NOMO-1 treated with dmso at 0.1 percent for 144 hours (cell line): ENCODE measurements around the gene ARHGEF28.
A peak's percentile ranks its signal among the peaks of the same experiment; 100 is the strongest.

Experiments
- DNase-seq: peaks from one replicate; lab custom pipeline; 2025; ENCODE audit not compliant: unreplicated experiment; lab: John Stamatoyannopoulos, UW

The ARHGEF28 gene

DNA sequence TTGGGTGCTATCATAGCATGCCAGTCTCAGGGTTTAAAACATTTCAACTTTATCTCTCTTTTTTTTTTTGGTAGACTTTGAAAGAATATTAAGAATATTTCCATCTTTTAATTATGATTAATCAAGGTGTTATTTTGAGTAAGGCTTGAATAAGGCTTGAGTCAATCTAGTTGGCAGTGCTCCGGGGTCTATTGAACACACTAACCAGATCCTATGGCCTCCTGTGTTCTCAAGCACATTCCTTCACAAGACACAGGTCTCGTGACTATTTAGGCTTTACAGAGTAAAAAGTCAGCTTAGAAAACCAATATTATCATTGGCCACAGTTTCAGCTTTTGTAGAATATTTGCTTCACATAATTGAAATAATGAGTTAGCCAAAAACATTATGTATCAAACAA is 151.2 kb downstream of the ARHGEF28 start:
- no peak for DNase-seq

DNA sequence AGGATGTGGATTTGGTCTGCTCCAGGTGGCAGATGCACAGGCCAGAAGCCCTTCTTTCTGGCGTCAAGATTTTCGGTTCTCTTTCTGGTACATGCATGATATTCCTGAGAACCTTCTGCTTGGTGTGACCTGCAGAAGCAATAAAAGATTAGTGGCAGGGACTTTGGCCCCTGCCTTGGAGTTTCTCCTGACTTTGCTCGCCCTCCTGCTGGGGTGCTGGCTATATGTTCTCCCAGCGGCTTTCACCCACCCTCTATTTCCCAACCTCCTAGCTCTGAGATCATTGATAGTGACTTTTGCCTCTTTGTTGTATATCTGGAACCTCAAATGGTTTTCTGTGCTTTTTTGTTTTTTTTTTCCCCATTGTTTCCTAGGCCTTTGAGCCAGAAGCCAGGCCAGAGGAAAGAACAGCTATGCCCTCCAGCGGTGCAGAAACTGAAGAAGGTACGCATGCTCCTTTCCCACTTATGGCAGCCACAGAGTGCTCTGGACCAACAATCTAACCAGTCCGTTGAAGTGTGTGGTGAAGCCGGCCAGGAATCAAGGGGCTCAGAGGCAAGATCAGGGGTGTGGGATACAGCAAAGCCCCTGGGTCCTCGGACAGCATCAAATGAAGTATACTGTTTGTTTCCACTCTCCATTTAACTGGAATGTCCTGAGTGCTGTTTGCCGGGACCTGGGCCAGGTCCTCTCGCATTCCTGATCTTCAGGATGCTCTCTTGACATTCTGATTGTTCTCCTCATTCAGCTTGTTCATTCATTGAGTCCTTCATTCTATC is 154.5 kb downstream of the ARHGEF28 start:
- DNase-seq: no peak

DNA sequence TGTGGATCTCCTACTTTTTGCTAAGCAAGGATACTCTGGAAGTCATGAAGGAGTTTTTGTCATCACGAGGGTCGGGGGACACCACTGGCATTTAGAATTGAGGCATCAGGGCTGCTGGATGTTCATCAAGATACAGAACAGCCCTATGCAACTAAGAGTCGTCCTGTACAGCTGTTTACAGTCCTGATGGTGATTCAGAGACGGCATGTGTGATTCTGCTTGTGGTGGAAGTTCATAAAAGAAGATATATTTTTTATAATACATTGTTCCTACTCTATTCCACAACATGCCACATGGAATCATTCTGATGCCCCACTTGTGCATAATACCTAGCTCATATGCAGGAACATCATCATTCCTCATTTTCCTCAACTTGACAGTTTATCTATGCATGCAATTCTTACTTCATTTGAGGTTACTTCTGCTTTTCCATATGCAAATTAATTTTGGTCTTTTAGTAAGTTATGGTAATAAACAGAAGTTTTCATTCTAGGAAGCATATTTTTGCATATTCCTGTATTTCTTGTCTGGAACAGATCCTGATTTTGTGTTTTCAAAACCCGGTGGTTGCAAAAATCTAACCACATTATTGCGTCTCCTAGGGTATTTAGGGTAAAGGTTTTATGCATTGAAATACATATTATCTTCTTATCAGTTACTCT is 155.2 kb downstream of the ARHGEF28 start:
- no peak for DNase-seq

DNA sequence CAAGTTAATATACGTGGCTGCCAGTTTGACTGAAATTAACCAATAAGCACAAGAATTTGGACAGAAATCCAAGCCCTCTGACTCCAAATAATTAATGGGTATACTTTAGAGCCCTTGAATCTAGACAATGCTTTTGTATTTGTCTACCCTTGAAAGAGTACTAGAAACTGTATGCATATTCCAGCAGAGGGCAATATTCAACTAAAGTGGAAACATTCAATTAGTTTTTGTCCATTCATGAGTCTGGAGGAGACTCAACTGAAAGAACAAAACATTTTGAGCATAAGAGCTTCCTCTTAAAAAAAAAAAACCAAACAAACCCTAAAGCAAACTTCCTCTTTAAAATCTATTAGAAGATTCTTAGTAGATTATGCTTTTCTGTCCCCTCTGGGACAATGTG is 157.8 kb downstream of the ARHGEF28 start:
- DNase-seq: peak; percentile 23

DNA sequence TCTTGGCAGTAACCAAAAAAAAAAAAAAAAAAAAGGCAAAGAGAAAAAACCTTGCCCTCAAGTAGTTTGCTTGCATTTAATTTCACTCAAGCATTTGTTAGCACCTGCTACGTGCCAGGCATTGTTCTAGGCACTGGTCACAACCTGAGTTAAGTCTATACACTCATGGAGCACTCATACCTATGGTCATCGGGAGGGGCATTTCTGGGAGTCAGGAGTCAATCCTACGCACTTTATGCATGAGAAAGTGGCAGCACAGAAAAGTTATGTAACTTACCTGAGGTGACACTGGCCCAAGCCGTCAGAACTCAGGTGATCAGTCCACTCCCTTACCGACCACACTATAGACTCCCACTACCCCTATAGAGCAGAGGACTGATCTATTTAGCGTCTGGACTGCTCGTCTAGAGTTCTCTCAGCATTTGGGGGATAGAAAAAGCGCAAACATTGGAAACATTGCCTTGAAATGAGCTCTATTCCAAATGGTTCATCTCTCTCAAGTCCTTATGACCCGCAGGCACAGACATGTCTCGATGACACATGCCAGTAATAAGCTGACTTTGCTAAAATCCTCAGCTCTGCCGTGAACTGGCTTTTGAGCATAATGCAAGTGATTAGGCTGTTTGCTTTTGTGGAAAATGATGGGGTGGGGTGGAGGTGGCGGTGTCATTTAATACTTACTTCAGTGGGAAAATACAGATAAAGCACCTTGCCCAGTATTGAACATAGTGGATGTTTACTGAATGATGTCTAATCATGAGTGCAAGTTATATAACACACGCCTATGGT is 160.2 kb downstream of the ARHGEF28 start:
- DNase-seq: no peak

DNA sequence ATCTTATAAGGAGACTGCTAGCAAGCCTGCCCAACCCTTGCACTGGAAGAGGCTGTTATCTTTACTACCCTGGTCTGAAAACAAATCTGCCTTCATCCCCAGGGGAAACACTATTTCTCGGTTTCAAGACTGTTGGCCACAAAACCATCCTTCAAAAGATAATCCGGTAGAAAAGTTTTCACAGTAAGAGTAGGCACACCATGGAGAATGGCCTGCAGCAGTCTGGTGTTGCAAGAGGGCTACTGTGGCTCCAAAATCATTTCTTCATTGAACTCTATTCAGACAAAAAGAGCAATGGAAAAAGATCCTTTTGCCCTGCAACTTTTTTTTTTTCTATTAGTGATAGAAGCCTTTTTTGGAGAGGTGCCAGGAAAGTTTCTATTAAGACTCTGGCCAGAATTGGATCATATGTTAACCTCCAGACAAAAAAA is 163.9 kb downstream of the ARHGEF28 start:
- DNase-seq: no peak

DNA sequence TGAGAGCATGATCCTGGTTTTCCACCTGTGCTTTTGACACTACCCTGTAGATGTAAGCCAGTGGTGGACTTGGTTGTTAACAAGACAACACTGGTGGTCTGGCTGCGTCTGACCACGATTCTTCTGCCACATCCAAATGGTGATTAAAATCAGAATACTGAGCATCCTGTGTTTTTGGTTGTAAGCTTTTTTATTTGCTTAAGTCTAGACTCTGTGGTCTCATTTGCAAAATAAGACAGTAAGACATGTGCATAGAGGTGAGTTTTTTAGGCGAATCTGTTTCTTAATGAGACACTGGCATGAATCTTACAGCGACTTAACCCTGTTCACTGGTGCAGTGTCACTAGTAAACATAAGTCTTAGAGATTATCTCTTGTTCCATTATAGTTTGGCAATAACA is 165.4 kb downstream of the ARHGEF28 start:
- DNase-seq: no peak

DNA sequence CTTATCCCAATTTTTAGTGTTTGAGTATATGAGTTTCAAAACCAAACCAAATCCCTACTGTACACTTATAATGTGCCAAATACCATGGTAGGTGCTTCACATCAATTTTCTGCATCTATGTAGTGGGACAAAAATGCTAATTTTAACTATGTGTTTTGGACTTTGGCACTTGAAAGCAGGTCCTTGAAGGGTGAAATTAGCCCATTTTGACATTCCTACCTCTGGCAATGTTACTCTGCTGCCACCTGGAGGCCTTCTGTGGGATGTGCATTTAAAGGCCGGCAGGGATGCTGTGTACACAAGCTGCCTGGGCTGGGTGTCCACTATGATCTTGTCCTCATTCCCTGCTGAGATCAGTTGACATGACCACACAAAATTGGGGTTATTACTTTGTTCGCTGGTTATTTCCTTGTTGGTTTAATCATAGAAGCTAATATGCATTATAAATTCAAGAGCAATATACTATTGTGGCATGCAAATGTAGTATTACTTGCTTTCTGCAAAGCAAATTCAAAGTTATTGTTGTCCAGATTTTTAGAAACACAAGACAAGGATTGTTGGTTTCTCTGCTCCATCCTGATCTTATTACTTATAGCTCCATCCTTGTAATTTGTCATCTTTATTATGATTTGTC is 166.8 kb downstream of the ARHGEF28 start:
- DNase-seq: peak; percentile 29

DNA sequence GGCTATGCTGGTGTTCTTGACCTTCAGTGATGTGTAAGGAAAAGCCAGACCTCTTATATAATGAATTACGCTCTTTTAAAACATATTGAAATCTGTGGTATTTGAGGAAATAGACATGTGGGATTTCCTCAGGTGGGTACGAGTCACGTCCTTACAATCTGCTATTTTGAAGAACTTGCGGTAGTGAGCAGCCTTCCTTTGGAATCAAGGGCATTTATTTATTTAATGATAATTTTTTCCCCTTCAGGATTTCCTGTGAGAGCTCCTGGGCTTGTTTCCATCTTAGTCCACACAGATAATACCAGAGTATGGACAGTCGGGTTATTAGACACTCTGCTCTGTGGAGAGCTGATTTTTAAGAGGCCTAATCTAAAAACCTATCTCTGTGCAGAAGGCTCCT is 167.9 kb downstream of the ARHGEF28 start:
- no peak for DNase-seq

DNA sequence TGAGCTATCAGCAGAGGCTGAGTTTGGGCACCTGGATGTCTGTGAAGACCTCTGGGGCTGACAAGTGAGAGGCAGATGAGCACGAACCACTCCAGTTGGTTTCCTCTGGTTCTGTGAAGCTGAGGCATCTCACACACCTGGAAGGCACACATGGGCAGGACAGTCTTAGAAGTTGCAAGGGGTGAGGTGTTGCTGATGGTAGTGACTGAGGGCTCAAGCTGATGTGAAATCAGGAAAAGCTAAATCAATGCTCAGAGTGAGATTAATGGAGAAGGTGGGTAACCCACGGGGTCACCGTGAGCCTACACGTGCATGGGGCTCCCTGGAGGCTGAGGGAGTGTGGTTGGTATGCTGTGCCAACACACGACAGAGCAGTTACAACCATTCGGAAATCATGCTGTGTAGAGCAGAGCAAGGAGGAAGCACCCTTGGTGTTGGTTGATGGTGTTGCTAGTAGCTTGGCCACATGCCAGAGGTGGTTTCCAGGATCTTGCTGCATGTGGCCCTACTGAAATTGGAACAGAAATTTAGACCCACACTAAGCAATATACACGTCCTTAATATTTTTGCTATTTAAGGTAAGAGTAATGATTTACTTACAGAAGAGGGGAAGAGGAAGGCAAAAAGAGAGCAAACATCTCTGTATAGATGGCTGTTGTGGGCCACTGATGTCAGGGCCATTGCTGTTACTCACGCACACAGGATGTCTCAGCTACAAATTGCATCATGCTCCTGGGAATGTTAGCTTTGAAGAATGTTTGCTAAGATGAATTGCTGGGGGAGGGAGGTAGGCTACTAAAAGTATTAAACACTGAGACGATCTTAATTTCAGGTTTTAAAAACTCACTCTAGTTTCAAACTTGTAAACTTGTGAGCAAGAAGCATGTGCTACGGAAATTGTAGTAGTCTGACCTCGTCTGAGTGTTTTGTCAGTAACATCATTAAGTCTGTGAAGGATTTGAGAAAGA is 170.5 kb downstream of the ARHGEF28 start:
- peak; percentile 39 for DNase-seq

DNA sequence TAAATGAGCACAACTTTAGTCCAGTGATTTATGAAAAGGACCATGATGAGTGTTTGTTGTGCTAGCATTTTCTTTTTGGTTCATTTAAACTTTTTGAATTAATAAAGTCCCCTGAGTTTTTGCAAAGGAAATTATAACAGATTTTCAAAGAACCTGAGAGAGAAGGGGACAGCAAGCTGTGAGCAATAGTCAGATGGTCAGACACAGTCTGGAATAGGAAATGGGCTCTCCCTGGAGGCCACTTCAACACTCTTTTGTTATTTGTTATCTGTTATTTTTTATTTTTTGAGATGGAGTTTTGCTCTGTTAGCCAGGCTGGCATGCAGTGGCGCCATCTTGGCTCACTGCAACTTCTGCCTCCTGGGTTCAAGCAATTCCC is 171.1 kb downstream of the ARHGEF28 start:
- DNase-seq: no peak

DNA sequence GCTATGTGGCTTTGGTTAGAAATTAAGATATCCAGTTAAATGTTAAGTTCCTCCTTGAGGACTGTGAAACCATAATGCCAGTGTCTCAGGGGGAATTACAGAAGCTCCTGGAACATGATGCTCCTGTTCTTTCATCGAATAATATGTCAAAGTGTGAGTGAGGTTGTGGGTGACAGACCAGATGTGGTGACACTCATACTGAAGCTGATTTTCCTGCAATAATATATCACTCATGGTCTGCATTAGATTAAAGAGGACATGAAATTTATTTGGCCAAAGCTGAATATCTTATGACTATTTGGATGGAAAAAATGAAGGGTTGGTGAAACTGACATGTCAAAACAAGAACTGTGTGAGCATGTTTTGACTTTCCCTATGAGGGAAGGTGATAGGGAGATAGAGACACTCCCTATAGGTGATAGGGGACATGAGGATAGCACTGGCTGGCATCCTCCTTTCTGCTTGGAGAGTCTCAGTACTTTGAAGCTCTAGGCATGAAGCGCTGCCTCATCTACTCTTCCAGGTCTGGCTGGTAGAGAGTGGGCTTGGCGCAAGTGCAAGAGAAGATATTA is 173.5 kb downstream of the ARHGEF28 start:
- DNase-seq: no peak

DNA sequence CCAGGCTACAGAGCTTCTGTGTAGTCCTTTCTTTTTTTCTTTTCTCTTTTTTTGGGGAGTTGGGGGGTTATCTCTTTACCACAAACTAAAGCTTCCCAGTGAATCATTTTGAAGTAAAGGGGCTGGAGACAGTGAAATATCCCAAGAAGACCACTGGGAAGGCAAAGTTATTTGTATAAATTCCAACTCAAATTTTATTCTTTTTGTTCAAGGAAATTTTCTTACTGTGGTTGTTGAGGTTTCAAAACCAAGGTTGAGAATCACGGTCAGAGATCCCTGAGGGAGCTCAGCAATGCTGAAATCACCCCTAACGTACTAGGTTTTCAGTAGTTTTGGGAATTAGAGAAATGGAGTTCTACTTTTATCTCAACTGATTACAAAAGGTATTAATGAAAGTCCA is 175.7 kb downstream of the ARHGEF28 start:
- no peak for DNase-seq

DNA sequence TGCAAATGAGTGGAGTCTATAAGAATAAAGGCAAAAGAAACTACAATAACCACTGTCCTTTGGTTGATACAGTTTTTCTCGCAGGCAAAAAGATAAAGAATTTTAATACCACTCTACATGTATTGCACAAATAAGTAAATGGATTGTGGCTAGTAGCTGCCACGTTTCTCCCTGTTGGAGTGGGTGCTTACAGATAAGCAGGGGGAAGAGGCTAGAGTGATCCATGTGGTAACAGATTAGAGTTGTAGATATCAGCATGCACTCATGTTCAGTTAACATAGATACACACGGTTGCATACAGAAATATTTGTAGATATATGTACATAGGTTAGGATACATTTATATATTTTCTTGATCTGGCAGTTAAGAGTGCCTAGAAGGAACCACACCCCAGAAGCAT is 179.5 kb downstream of the ARHGEF28 start:
- DNase-seq: no peak

DNA sequence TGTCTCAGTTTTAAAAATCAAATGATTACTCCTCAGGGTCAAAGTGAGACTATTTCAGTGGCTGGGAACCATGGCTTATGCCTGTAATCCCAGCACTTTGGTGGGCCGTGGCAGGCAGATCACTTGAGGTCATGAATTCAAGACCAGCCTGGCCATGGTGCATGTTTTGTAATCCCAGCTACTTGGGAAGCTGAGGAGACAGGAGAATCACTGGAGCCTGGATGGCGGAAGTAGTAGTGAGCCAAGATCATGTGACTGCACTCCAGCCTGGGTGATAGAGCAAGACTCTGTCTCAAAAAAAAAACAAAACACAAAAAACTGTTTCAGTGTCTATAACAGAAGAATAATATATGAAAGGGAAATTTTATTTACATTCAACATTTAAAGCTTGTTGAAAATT is 182.9 kb downstream of the ARHGEF28 start:
- DNase-seq: no peak

DNA sequence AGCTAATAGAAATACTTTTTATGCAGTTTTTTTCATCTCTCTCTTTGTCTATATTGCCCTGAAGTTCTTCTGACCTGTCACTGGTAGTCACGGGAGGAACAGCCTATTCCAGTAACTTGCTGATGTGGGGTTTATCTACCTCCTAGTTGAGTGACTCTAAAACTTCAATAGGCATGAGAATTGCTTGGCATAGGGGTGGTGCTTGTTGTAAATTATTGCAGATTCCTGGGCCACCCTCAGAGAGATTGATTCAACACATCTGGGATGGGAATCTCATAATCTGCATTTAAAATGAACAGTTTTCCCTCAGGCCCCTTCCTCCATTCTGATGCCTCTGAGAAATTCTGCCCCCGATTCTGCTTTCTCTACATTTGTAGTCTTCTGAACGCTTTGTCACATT is 184.4 kb downstream of the ARHGEF28 start:
- DNase-seq: no peak

DNA sequence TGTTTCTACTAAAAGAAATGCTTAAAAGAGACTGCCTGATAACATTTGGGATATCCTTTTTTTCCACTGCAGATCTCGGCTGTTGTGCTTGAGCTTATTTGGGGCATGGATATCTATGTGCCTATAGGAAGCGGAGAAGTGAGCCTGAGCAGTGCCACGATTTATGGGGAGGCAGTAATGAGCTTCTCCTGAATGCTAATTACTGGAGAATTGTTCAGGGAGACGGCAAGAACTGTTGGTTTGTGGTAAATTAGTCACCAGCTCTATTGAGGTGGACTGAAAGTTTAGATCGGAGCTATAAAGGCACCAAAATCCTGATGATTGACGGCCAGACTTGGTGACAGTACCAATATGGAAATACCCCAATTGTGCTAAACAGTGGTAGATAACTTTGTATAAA is 186.5 kb downstream of the ARHGEF28 start:
- no peak for DNase-seq

DNA sequence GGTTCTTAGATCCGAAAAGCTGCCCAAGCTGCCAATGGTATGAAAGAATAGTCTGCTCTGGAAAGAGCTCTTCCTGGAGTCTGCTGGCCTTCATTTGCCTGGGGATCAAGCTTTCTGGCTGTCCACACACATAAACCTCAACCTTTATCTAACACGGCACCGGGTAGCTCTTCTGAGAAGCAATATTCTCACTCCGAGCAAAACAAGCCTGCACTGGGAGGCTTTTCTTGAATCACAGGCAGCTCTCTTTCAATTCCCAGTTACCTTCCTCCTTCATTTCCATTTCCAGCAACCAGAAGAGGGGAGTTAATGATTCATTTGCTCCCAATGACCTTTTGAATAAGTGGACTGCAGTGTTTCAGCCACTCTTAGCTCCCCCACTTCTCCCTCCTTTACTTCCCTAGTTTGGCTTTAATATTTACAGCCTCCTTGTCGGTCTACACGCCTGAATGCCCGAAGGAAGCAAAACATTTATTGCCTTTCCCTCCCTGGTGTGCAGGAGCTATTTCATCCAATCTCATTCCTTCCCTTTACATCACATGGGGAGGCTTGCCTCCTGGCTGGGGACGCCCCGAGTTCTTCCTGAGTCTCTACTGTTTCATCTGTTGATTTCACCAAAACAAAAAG is 187.1 kb downstream of the ARHGEF28 start:
- no peak for DNase-seq

DNA sequence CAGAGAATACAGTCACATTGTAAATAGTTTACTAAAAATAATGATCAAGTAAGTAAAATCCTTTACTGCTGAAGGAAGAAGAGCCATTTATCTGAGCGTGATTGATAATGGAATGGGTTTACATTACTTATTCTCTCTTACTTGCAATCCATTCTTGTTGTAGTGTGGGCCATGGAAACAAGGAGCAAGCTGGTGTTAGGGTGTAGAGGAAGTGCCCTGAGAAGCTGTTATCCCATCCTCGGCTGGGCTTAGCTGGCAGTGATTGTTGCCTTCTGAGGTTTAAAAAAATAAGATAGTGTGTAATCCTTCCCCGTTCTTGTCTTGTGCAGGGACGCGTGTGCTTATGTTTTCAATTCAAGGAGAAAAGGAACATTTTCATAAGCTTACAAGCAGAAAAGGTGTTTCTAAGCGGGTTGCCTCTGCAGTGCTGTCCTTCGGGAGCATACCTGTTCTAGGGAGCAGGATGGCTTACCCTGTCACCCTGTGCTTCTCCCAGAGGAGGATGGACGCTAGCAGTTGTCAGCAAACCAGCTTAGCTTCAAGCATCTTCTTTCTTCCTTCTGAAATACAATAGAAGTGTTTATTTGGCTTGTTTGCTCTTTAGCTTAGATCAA is 188.3 kb downstream of the ARHGEF28 start:
- no peak for DNase-seq
